Endometrial microvascular endothelial cells (primary cell): Measurements from ENCODE around the gene SLC9A2. TPM values are rescaled to one million over a fixed set of nuclear protein-coding genes. Genes with fewer than 3 reads are reported as not detected.

ENCODE experiments used
- in situ Hi-C: cut with HindIII; loops from 2 replicates; pipeline ENCODE4 v1.10.0; 2017; ENCODE audit warnings: low sequenced_read_pairs, low pct_unique_long_range_greater_than_20kb; ENCODE audit errors: inconsistent ontology term
- total RNA-seq: library from RNA; depleted of rRNA; stranded (reverse); fragments of >200 nt; gene quantifications from one replicate; pipeline ENCODE4 v1.2.3, GENCODE V29; 2015; ENCODE audit errors: inconsistent ontology term

SLC9A2 gene
- total RNA-seq: not detected

GRCh38 chr2:102619414-102620319 lies at the start of gene SLC9A2:
Gene SLC9A2, plus strand, starts transcription at chr2:102619553. Its CDS starts 296 bp downstream, at chr2:102619849.
- in situ Hi-C loops: loop anchor here (25.0 kb wide), 1 partner anchor 157 kb away; the partner anchor contains the start of gene SLC9A4

- in situ Hi-C loops: no loop called here
These were observed 43.5 kb upstream of the SLC9A2 start for GRCh38 chr2:102575888-102576287.

- in situ Hi-C loops: no loop called here
These were observed 41.0 kb upstream of the SLC9A2 start for GRCh38 chr2:102578376-102578775.

GRCh38 chr2:102581911-102582310 lies 37.4 kb upstream of the SLC9A2 start:
- in situ Hi-C loops: no loop called here

GRCh38 chr2:102582845-102583244 lies 36.5 kb upstream of the SLC9A2 start:
- in situ Hi-C loops: no loop called here

- in situ Hi-C loops: no loop called here
These were observed 33.4 kb upstream of the SLC9A2 start for GRCh38 chr2:102585847-102586404.

GRCh38 chr2:102588213-102588939 lies 31.0 kb upstream of the SLC9A2 start:
- in situ Hi-C loops: no loop called here

- in situ Hi-C loops: no loop called here
These were observed 29.9 kb upstream of the SLC9A2 start for GRCh38 chr2:102589444-102589843.

- in situ Hi-C loops: no loop called here
These were observed 27.8 kb upstream of the SLC9A2 start for GRCh38 chr2:102591491-102592045.

- in situ Hi-C loops: no loop called here
These were observed 26.8 kb upstream of the SLC9A2 start for GRCh38 chr2:102592601-102593000.

- in situ Hi-C loops: no loop called here
These were observed 25.8 kb upstream of the SLC9A2 start for GRCh38 chr2:102593516-102593915.

GRCh38 chr2:102594445-102595016 lies 24.8 kb upstream of the SLC9A2 start:
- in situ Hi-C loops: no loop called here

- in situ Hi-C loops: no loop called here
These were observed 21.6 kb upstream of the SLC9A2 start for GRCh38 chr2:102597788-102598187.

GRCh38 chr2:102599486-102599885 lies 19.9 kb upstream of the SLC9A2 start:
- in situ Hi-C loops: no loop called here

GRCh38 chr2:102601730-102602129 lies 17.6 kb upstream of the SLC9A2 start:
- in situ Hi-C loops: loop anchor here (25.0 kb wide), 1 partner anchor 139 kb away; the partner anchor contains the start of gene SLC9A4

GRCh38 chr2:102603904-102604303 lies 15.4 kb upstream of the SLC9A2 start:
- in situ Hi-C loops: loop anchor here (25.0 kb wide), 1 partner anchor 142 kb away; the partner anchor contains the start of gene SLC9A4

- in situ Hi-C loops: loop anchor here (25.0 kb wide), 1 partner anchor 142 kb away; the partner anchor contains the start of gene SLC9A4
These were observed 14.6 kb upstream of the SLC9A2 start for GRCh38 chr2:102604769-102605168.

- in situ Hi-C loops: loop anchor here (25.0 kb wide), 1 partner anchor 144 kb away; the partner anchor contains the start of gene SLC9A4
These were observed 13.0 kb upstream of the SLC9A2 start for GRCh38 chr2:102606353-102606752.
